Kidney epithelial cell (primary cell): ENCODE measurements around the gene SPTBN1. TPM values are rescaled to one million over a fixed set of nuclear protein-coding genes. Genes with fewer than 3 reads are reported as not detected.

Source experiments
- DNase-seq: peaks from one replicate; pipeline ENCODE4 v3.0.0-alpha.2; 2010; ENCODE audit warnings: low read depth
- H3K27me3 ChIP-seq: 2 replicates; pipeline ENCODE4 v1.6.0; 2011; ENCODE audit warnings: low read length; ENCODE audit not compliant: control insufficient read depth, insufficient read depth
- H3K36me3 ChIP-seq: 2 replicates; pipeline ENCODE4 v1.5.1; 2011; ENCODE audit warnings: low read length; ENCODE audit not compliant: control insufficient read depth, insufficient read depth
- H3K4me3 ChIP-seq: 2 replicates; pipeline ENCODE4 v1.5.1; 2011; ENCODE audit warnings: low read depth, mild to moderate bottlenecking, control low read depth, low read length
- total RNA-seq: library from RNA; depleted of rRNA; stranded (reverse); fragments of >200 nt; gene quantifications from 2 replicates; pipeline ENCODE4 v1.2.3, GENCODE V29; 2015
- TF ChIP-seq, protein P1 (sequence below): IDR thresholded peaks from 2 replicates; pipeline ENCODE4 v1.5.1; 2011; ENCODE audit warnings: mild to moderate bottlenecking, moderate library complexity, low read length, control low read depth, inconsistent platforms; ENCODE audit not compliant: insufficient read depth, poor library complexity, severe bottlenecking

SPTBN1 gene
- total RNA-seq, 1 donor from 2014 or later, result 492 TPM

DNA sequence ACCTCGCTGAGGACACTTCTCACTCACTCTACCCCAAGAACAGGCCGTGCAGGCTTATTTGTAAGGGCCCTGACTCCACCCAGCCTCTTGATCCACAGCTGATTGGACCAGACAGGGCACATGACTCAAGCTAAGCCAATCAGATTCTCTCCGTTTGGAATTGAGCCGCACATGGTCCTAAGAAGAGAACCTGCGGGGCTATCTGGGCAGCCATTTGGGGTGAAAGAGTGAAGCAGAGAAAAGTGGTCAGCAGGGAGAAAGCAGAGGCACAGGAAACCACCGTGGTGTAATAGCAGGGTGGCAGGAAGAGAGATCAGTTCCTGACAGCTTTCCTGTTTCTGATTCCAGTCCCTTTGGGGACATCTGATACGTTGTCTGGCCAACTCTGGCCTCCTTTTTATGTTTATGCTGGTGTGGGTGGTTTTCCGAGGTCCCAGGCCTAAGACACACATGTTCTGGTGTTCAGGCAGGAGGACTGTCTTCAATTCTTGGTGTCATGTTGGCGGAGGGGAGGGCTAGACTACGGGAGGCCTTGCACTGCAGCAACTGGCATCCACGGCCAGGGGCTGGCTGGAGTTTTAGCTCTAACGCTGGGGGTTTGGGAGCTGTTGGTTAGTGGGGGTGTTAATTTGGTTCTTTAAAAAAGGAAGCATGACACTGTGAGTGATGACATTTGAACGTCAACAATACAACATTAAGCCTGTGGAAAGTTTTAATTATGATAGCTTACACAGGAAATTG, 26.1 kb upstream of the SPTBN1 start:
- TF ChIP-seq, protein P1, sequence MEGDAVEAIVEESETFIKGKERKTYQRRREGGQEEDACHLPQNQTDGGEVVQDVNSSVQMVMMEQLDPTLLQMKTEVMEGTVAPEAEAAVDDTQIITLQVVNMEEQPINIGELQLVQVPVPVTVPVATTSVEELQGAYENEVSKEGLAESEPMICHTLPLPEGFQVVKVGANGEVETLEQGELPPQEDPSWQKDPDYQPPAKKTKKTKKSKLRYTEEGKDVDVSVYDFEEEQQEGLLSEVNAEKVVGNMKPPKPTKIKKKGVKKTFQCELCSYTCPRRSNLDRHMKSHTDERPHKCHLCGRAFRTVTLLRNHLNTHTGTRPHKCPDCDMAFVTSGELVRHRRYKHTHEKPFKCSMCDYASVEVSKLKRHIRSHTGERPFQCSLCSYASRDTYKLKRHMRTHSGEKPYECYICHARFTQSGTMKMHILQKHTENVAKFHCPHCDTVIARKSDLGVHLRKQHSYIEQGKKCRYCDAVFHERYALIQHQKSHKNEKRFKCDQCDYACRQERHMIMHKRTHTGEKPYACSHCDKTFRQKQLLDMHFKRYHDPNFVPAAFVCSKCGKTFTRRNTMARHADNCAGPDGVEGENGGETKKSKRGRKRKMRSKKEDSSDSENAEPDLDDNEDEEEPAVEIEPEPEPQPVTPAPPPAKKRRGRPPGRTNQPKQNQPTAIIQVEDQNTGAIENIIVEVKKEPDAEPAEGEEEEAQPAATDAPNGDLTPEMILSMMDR, result no peak

GRCh38 chr2:54430649-54431048, 25.5 kb upstream of the SPTBN1 start:
- no peaks in the 10 kb centered on the region for H3K27me3 ChIP-seq
- no peak overlapping the region for H3K4me3 ChIP-seq
- H3K36me3 ChIP-seq, result no peaks in the 10 kb centered on the region
- no peak for DNase-seq
- TF ChIP-seq, protein P1, result no peak

More for the DNA sequence above, 26.1 kb upstream of the SPTBN1 start:
- Histone ChIP-seq H3K4me3 (no peak overlapping the region), H3K27me3 (no peaks in the 10 kb centered on the region), H3K36me3 (no peaks in the 10 kb centered on the region)
- DNase-seq, result no peak

- Histone ChIP-seq H3K27me3 (no peaks in the 10 kb centered on the region), H3K36me3 (no peaks in the 10 kb centered on the region), H3K4me3 (no peak overlapping the region)
- TF ChIP-seq, protein P1, result no peak
- no peak for DNase-seq
Measured at GRCh38 chr2:54432251-54433015, 23.7 kb upstream of the SPTBN1 start.

GRCh38 chr2:54434229-54434628, 21.9 kb upstream of the SPTBN1 start:
- TF ChIP-seq, protein P1, result no peak
- H3K36me3 ChIP-seq, result no peaks in the 10 kb centered on the region
- H3K4me3 ChIP-seq, result no peak overlapping the region
- H3K27me3 ChIP-seq, result no peaks in the 10 kb centered on the region
- no peak for DNase-seq

GRCh38 chr2:54434711-54435110, 21.4 kb upstream of the SPTBN1 start:
- no peak for DNase-seq
- Histone ChIP-seq H3K4me3 (no peak overlapping the region), H3K27me3 (no peaks in the 10 kb centered on the region), H3K36me3 (no peaks in the 10 kb centered on the region)
- TF ChIP-seq, protein P1, result no peak
